Breast epithelium (tissue), 3 donors: ENCODE data around the gene CYB5R3.

Source experiments
- POLR2A ChIP-seq: fragments of 450-650 bp; IDR thresholded peaks from one replicate; pipeline ENCODE4 v1.6.1; 2016; ENCODE audit warnings: antibody characterized with exemption, mild to moderate bottlenecking, moderate library complexity
- POLR2AphosphoS5 ChIP-seq, 3 donors: sonication (generic); formaldehyde crosslinking; IDR thresholded peaks; one replicate each; pipeline ENCODE4 v1.6.1; 2017; ENCODE audit warnings: antibody characterized with exemption in 3 of 3
- TF ChIP-seq, protein P1 (sequence below), 3 donors: fragments of 450-650 bp; IDR thresholded peaks; one replicate each; pipeline ENCODE4 v1.5.1; 2016 to 2017; ENCODE audit warnings: antibody characterized with exemption in 3 of 3, mild to moderate bottlenecking in 3 of 3, moderate library complexity in 3 of 3

DNA sequence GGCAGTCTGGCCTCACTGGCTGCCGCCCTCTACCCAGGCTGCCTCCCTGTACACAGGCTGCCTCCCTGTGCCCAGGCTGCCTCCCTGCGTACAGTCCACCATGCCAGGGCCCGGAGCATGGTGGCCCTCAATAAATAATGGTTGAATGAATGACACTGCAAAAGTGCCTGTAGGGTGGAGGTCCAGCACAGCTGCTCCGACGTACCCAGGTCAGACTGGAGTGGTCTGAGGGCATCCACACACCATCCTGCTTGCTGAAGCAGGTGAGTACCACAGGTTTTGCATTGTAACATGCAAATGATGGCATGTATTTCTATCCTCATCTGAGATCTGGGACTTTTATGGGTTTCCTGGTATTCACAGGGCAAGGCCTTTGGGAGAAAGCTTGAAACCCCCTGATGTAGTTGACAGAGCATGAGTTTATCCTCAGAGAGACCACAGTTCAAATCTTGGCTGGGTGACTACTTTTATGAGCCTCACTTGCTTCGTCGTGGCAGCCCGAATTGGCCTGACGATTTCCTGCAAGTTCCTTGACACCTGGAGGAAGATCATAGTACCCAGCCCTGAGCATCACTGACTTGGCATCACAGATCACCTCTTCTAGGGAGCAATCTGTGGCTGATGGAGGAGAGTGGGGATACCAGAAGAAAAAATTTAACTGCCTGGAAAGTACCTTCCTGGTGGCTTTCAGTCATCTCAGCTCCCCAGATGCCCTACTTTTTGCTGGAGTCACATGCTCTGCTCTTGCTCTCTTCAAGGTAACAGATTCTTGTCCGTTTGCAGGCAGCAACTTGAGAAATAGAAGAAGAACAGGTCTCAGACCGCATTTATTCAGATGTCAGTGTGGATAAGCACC lies 16.0 kb upstream of the CYB5R3 start:
- TF ChIP-seq, protein P1, sequence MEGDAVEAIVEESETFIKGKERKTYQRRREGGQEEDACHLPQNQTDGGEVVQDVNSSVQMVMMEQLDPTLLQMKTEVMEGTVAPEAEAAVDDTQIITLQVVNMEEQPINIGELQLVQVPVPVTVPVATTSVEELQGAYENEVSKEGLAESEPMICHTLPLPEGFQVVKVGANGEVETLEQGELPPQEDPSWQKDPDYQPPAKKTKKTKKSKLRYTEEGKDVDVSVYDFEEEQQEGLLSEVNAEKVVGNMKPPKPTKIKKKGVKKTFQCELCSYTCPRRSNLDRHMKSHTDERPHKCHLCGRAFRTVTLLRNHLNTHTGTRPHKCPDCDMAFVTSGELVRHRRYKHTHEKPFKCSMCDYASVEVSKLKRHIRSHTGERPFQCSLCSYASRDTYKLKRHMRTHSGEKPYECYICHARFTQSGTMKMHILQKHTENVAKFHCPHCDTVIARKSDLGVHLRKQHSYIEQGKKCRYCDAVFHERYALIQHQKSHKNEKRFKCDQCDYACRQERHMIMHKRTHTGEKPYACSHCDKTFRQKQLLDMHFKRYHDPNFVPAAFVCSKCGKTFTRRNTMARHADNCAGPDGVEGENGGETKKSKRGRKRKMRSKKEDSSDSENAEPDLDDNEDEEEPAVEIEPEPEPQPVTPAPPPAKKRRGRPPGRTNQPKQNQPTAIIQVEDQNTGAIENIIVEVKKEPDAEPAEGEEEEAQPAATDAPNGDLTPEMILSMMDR (IDR thresholded peaks at IDR 0.05): no peak
- TF ChIP-seq POLR2A: no peak
- TF ChIP-seq POLR2AphosphoS5 (IDR thresholded peaks at IDR 0.05): no peak
